Mesothelial cell of epicardium (in vitro differentiated cells): ENCODE measurements around the gene MRPS25. TPM values are rescaled to one million over a fixed set of nuclear protein-coding genes. Genes with fewer than 3 reads are reported as not detected.

Experiments used
- DNase-seq, 2 experiments: peaks; one replicate each; pipeline ENCODE4 v3.0.0; 2021; ENCODE audit warnings: low spot score in 2 of 2; ENCODE audit not compliant: unreplicated experiment in 2 of 2
- H3K27ac Mint-ChIP-seq: 2 replicates; pipeline ENCODE4 v1.8.0; 2021; ENCODE audit warnings: mixed read lengths
- H3K27me3 Mint-ChIP-seq: 2 replicates; pipeline ENCODE4 v1.8.0; 2021; ENCODE audit warnings: low read depth, mixed read lengths
- H3K36me3 Mint-ChIP-seq: 2 replicates; pipeline ENCODE4 v1.8.0; 2021; ENCODE audit warnings: mixed read lengths
- H3K4me1 Mint-ChIP-seq: 2 replicates; pipeline ENCODE4 v1.8.0; 2021; ENCODE audit warnings: mixed read lengths
- H3K4me3 Mint-ChIP-seq: 2 replicates; pipeline ENCODE4 v1.8.0; 2021; ENCODE audit warnings: mild to moderate bottlenecking, moderate library complexity, mixed read lengths
- H3K9me3 Mint-ChIP-seq: 2 replicates; pipeline ENCODE4 v1.8.0; 2021; ENCODE audit warnings: mixed read lengths
- CTCF ChIP-seq: fragments of 200-600 bp; sonication (generic); IDR thresholded peaks from one replicate; pipeline ENCODE4 v1.5.0; 2021; ENCODE audit warnings: antibody characterized with exemption; ENCODE audit not compliant: unreplicated experiment
- total RNA-seq: library from RNA; stranded (reverse); gene quantifications from 3 replicates; pipeline ENCODE4 v1.2.1, GENCODE V29; 2021

The MRPS25 gene
- total RNA-seq, 1 donor from 2014 or later: 70.4 TPM

GRCh38 chr3:15081960-15082664 lies 17.0 kb upstream of the MRPS25 start:
- no peaks in the 10 kb centered on the region for H3K9me3 Mint-ChIP-seq
- DNase-seq: no peak
- no peaks in the 10 kb centered on the region for H3K4me1 Mint-ChIP-seq
- H3K27ac Mint-ChIP-seq: no peak overlapping the region
- TF ChIP-seq CTCF: no peak
- no peak overlapping the region for H3K4me3 Mint-ChIP-seq
- no peaks in the 10 kb centered on the region for H3K27me3 Mint-ChIP-seq
- peaks cover 55% of the 10 kb centered on the region for H3K36me3 Mint-ChIP-seq

DNA sequence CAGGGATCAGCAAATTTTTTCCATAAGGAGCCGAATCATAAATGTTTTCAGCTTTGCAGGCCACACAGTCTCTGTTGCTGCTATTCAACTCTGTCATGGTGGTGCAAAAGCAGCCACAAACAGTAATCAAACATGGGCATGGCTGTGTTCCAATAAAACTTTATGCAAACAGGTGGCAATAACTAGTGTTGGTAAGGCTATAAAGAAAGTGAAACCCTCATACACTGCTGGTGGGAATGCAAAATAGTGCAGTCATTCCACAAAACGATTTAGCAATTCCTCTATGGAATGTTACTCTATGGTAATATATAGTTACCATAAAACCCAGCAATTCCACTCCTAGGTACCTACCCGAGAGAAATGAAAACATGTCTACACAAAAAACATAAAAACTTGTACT lies 14.0 kb upstream of the MRPS25 start:
- no peaks in the 10 kb centered on the region for H3K27me3 Mint-ChIP-seq
- peaks cover 55% of the 10 kb centered on the region for H3K36me3 Mint-ChIP-seq
- DNase-seq: no peak
- H3K4me3 Mint-ChIP-seq: no peak overlapping the region
- H3K27ac Mint-ChIP-seq: no peak overlapping the region
- H3K9me3 Mint-ChIP-seq: no peaks in the 10 kb centered on the region
- no peak for TF ChIP-seq CTCF
- no peaks in the 10 kb centered on the region for H3K4me1 Mint-ChIP-seq

DNA sequence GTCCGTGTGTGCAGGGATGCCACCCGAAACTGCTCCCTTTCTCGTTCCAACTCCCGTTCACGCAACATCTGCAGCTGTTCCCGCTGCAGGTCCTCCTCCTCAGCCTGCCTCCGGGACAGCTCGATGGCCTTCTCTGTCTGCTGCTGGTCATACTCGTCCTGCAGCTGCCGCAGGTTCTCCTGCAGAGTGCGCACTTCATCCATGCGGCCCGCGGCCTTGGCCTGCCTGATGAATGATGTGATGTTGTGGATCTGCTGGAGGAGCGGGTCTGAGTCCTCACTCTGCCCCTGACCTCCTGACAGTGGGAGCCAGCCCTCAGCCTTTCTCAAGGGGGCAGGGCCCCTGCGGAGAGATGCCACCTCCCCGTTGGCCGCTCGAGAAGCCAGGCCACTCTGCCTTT lies 9.4 kb upstream of the MRPS25 start:
- Mint-ChIP-seq H3K27me3 (no peaks in the 10 kb centered on the region), H3K9me3 (no peaks in the 10 kb centered on the region), H3K27ac (no peak overlapping the region), H3K4me3 (no peak overlapping the region), H3K36me3 (peaks cover 32% of the 10 kb centered on the region), H3K4me1 (no peaks in the 10 kb centered on the region)
- TF ChIP-seq CTCF: no peak
- no peak for DNase-seq

DNA sequence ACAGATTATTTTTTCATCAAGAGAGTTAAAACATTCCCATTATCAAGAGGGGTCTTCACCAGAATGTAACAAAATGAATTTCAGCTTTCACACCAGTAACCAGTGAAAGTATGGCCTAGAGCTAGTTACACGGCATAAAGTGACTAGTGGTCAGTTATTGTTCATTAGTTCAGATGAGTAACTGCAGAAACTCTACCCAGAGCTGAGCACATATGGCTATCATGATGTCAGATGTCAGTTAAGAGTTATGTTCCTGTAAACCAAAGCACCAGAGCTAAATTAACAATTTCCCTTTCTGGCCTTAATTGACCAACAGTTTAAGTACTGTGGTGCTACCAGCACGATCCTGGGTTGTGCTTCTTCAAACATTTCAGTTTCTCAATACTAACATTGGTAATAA lies 6.6 kb upstream of the MRPS25 start:
- H3K27ac Mint-ChIP-seq: no peak overlapping the region
- peaks cover 22% of the 10 kb centered on the region for H3K36me3 Mint-ChIP-seq
- no peaks in the 10 kb centered on the region for H3K27me3 Mint-ChIP-seq
- no peak overlapping the region for H3K4me3 Mint-ChIP-seq
- no peaks in the 10 kb centered on the region for H3K4me1 Mint-ChIP-seq
- no peak for TF ChIP-seq CTCF
- no peaks in the 10 kb centered on the region for H3K9me3 Mint-ChIP-seq
- no peak for DNase-seq

GRCh38 chr3:15069441-15069840 lies 4.3 kb upstream of the MRPS25 start:
- Mint-ChIP-seq H3K4me3 (no peak overlapping the region), H3K27ac (no peak overlapping the region), H3K4me1 (peaks cover 6% of the 10 kb centered on the region), H3K36me3 (peaks cover 13% of the 10 kb centered on the region), H3K9me3 (no peaks in the 10 kb centered on the region), H3K27me3 (no peaks in the 10 kb centered on the region)
- no peak for TF ChIP-seq CTCF
- no peak for DNase-seq

DNA sequence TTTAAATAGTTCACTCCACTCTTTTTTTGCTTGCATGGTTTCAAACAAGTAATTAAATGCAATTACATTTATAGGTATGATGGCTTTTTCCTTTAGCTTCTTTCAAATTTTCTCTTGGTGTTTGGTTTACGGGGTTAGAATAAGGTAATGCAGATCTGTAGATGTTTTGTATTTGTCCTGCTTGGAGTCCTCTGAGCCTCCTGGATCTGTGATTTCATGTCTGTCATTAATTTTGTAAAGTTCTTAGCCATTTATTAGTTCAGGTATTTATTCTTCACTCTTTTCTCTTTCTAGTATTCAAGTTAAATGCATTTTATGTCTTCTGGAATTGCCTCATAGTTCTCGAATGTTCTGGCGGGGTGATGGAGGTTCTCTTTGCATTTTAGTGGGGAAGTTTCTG lies 1.4 kb upstream of the MRPS25 start:
- no peak overlapping the region for H3K27ac Mint-ChIP-seq

More for the DNA sequence above, 1.4 kb upstream of the MRPS25 start:
- Mint-ChIP-seq H3K36me3 (peaks cover 7% of the 10 kb centered on the region), H3K9me3 (no peaks in the 10 kb centered on the region), H3K4me1 (peaks cover 19% of the 10 kb centered on the region), H3K4me3 (peak overlapping the region; percentile 0), H3K27me3 (no peaks in the 10 kb centered on the region)
- no peak for DNase-seq
- no peak for TF ChIP-seq CTCF
